Right ventricle myocardium superior (tissue), 1 donor: Measurements from ENCODE around the gene NUDT15. TPM values are rescaled to one million over a fixed set of nuclear protein-coding genes. Genes with fewer than 3 reads are reported as not detected.
"Not testable (repeated sequence)": the region's sequence is repeated elsewhere in the genome, so short reads cannot be mapped to it uniquely, and the experiment has no call there.

ENCODE experiments used
- ATAC-seq: fragments of 200-7000 bp; cut with Tn5 transposase; one replicate; pipeline ENCODE4 v1.9.1; 2020; ENCODE audit warnings: mild to moderate bottlenecking; ENCODE audit not compliant: poor library complexity
- DNase-seq: peaks from one replicate; pipeline ENCODE4 v3.0.0-alpha.2; 2020
- intact Hi-C: fragments of 100-400 bp; cut with DNase I; formaldehyde crosslinking; loops from one replicate; pipeline ENCODE4 v1.11.2; 2022
- total RNA-seq: library from RNA; stranded (reverse); fragmentation: NEBNext Ultra II Directional; extraction: Animal tissue kit (Norgen Biotek cat#: 25700); gene quantifications from one replicate; pipeline ENCODE4 v1.2.1, GENCODE V29; 2021
- donor health status: DM: no; HTN: yes; CAD: no; lungs with severe emphysema.

The NUDT15 gene
- total RNA-seq, 1 donor from 2014 or later = 12.5 TPM

DNA sequence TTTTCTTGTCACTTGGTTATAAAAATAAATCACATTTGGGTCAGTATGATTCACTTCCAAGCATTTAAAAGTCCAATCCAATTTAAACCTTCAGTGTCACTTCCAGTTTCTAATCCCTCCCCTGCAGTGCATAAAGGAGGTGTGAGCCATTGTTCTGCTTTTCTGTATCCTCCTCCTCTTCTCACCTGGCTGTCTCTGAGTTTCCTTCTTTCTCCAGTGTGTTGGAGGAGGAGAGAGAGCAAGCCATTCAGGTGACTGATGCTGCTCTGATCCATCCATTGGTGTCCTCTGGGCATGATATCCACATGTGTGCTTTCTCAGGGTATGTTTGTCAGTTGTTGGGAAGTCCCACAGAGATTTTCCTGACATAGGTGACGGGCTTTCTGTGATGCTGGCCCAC lies 1.2 kb downstream of the NUDT15 start:
- intact Hi-C loops = no loop called here
- DNase-seq (no peak), ATAC-seq (no peak)

GRCh38 chr13:48040049-48040448 lies 2.5 kb downstream of the NUDT15 start:
- no peak for ATAC-seq
- DNase-seq = no peak
- intact Hi-C loops = no loop called here

- ATAC-seq = no peak
- intact Hi-C loops = no loop called here
Observed at GRCh38 chr13:48040896-48041295, 3.4 kb downstream of the NUDT15 start.

DNA sequence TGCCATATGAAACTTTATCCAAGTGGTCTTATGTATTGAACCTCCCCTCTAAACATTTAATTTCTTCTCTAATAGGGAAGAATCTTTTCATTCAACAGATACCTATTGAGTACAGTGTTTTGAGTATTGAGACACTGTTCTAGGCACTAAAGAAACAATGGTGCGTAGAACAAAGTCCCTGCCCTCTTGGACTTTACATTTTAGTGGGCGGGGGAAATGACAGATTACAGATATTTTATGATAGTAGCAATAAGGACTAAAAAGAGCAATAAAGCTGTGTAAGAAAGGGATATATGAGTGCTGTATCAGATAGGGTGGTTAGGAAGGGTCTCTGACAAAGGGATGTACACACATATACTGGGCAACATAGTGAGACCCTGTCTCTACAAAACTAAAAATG lies 5.4 kb downstream of the NUDT15 start:
- intact Hi-C loops = no loop called here
- no peak for DNase-seq
- ATAC-seq = no peak

More at GRCh38 chr13:48040896-48041295, 3.4 kb downstream of the NUDT15 start:
- no peak for DNase-seq

DNA sequence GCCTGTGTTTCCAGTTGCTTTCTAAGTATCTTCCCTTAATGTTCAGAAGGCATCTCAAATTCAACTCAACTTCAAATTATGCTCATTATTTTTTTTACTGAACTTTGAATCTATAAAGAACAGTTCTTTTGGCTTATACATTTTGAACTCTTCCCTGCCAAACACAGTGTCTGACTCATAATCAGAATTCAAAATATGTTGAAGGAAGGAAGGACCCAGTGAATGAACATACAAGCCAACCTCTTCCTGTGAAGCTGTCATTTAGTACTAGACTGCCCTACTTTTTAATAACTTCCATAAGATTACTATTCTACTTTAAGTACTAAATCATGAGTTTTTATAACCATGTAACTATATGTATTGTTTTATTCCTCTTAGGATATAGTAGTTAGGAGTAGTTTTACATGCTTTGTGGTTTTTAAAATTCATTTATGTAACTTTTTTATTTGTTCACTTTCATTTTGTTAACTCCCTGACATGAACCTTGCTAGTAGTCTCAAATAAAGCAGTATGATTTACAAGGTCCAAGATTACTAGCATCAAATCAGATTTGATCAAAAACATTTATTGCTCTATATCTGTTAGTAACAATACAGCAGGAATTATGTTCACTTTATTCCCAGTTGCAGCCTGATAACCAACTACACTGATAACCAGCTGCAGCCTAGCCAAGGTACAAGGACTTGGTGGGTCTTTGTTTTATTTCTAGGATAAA lies 6.4 kb downstream of the NUDT15 start:
- intact Hi-C loops = no loop called here
- ATAC-seq (no peak), DNase-seq (no peak)

- ATAC-seq = no peak
Observed at GRCh38 chr13:48050550-48050949, 13.0 kb downstream of the NUDT15 start.

GRCh38 chr13:48054601-48055000 lies 17.1 kb downstream of the NUDT15 start:
- DNase-seq = no peak
- no peak for ATAC-seq
- intact Hi-C loops = no loop called here

More at GRCh38 chr13:48050550-48050949, 13.0 kb downstream of the NUDT15 start:
- intact Hi-C loops = no loop called here
- DNase-seq = no peak

- ATAC-seq = no peak
- intact Hi-C loops = no loop called here
Observed at GRCh38 chr13:48055712-48056111, 18.2 kb downstream of the NUDT15 start.

DNA sequence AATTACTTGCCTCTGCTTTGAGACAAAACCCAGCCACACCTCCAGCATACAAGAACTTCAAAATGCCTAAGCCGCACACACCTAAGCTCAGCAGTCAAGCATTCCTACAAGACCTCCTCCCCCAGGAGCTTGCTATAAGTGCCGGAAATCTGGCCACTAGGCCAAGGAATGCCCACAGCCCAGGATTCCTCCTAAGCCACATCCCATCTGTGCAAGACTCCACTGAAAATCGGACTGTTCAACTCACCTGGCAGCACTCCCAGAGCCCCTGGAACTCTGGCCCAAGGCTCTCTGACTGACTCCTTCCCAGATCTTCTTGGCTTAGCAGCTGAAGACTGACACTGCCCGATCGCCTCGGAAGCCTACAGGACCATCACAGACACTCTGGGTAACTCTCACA lies 21.0 kb downstream of the NUDT15 start:
- intact Hi-C loops, ATAC-seq, DNase-seq: not testable (repeated sequence)

More at GRCh38 chr13:48055712-48056111, 18.2 kb downstream of the NUDT15 start:
- no peak for DNase-seq

- intact Hi-C loops, DNase-seq, ATAC-seq: not testable (repeated sequence)
Observed at GRCh38 chr13:48059951-48060350, 22.4 kb downstream of the NUDT15 start.

- DNase-seq = no peak
- no peak for ATAC-seq
- intact Hi-C loops = no loop called here
Observed at GRCh38 chr13:48066310-48066989, 28.9 kb downstream of the NUDT15 start.

DNA sequence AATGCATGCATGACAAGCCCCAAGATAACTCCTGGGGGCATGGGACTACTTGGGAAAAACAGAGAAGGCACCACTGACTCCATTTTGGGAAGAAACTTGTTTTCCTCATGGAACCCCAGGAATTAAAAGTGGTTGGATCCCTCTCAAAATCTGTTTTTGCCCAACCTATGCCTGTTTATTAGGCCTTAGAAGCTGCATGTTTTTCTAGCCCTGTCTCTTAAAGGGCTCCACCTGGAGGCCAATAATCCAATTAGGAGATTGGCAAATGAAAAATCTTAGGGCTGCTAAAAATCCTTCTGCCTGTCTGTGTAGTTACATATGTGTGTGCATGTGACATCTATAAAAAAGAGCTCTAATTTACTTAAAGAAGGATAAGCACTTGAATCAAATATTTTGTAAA lies 30.5 kb downstream of the NUDT15 start:
- DNase-seq (no peak), ATAC-seq (no peak)
- intact Hi-C loops = no loop called here

DNA sequence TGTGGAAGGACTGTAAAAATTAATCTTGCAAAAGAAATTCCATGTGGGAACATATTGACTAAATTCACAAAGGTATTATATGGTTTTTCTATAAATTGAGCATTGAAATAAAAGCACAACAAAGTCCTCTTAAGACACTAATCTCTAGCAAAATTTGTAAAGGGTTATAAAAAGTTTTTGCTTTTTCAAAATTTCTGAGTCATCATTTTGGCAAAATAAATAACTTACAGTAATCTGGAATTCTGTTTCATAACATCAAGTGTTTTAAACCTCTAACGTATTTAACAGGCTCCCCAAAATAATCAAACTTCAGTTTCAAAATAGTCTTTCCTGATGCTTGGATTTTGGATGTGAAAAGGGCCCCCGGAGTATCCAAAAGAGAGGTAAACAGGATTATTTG lies 31.4 kb downstream of the NUDT15 start:
- intact Hi-C loops = no loop called here

GRCh38 chr13:48069573-48069972 lies 32.0 kb downstream of the NUDT15 start:
- intact Hi-C loops = no loop called here
- ATAC-seq = no peak
- DNase-seq = no peak

More for the DNA sequence above, 31.4 kb downstream of the NUDT15 start:
- ATAC-seq (no peak), DNase-seq (no peak)

- no peak for ATAC-seq
- intact Hi-C loops = no loop called here
- DNase-seq = no peak
Observed at GRCh38 chr13:48070942-48071341, 33.4 kb downstream of the NUDT15 start.

GRCh38 chr13:48072304-48072703 lies 34.8 kb downstream of the NUDT15 start:
- intact Hi-C loops = no loop called here
- ATAC-seq (no peak), DNase-seq (no peak)

- intact Hi-C loops = no loop called here
- DNase-seq (no peak), ATAC-seq (no peak)
Observed at GRCh38 chr13:48072787-48073186, 35.3 kb downstream of the NUDT15 start.

DNA sequence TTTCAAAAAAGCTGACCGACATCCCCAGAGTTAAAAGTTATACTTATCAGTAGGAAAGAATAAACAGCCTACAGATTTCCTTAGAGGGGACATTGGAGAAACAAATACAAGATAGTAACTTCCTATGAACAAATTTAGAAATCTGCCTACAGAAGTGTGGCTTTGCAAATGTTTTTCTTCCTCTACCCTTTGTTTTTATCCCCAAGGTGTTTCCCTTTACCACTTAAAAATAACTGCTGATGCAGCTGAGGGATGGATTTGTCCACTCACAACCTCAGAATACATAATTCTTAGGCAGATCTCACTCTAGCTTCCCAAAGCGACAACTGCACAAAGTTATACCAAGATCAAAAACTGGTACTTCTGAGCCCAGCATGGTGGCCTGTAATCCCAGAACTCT lies 36.5 kb downstream of the NUDT15 start:
- intact Hi-C loops = no loop called here
- ATAC-seq = no peak
- DNase-seq = no peak

DNA sequence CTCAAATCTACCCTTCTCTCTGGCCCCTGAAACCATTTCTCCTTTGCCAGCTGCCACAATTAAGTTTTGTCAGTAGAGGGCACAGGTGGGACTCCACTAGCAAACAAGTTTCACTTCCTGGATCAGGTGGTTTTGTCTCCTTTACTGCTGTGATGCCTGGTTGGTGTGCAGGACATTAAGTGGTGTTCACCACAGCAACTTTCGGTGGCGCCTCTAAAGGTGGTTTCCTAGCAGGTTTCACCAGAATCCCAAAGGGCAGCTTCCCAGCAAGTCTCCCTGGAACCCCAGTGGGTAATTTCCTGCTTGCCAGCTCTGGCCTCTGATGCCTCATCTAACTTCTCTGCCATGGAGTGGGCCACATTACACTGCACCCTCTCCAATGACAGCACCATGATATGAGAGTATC lies 40.7 kb downstream of the NUDT15 start:
- intact Hi-C loops = no loop called here
- DNase-seq = no peak
- no peak for ATAC-seq

GRCh38 chr13:48081739-48082138 lies 44.2 kb downstream of the NUDT15 start:
- intact Hi-C loops = no loop called here
- ATAC-seq (no peak), DNase-seq (no peak)
